Measurements from ENCODE around the gene SYNE1.
"Not testable (repeated sequence)": the region's sequence is repeated elsewhere in the genome, so short reads cannot be mapped to it uniquely, and the experiment has no call there.

SYNE1 gene

GRCh38 chr6:152098683-152099082, 538.5 kb downstream of the SYNE1 start:
- no peak for DNase-seq (ENCODE audit: low read depth)

- no peak for DNase-seq (ENCODE audit: low read depth)
These were observed 540.2 kb downstream of the SYNE1 start for GRCh38 chr6:152096863-152097496.

GRCh38 chr6:152094992-152095592, 542.1 kb downstream of the SYNE1 start:
- no peak for DNase-seq (ENCODE audit: low read depth)

- no peak for DNase-seq (ENCODE audit: low read depth)
These were observed 542.9 kb downstream of the SYNE1 start for GRCh38 chr6:152094276-152094675.

GRCh38 chr6:152093711-152094110, 543.5 kb downstream of the SYNE1 start:
- no peak for DNase-seq (ENCODE audit: low read depth)

- DNase-seq (ENCODE audit: low read depth), result no peak
These were observed 545.3 kb downstream of the SYNE1 start for GRCh38 chr6:152091851-152092341.

GRCh38 chr6:152091201-152091600, 546.0 kb downstream of the SYNE1 start:
- no peak for DNase-seq (ENCODE audit: low read depth)

GRCh38 chr6:152089992-152090391, 547.2 kb downstream of the SYNE1 start:
- DNase-seq (ENCODE audit: low read depth), result no peak

GRCh38 chr6:152087701-152088100, 549.5 kb downstream of the SYNE1 start:
- DNase-seq (ENCODE audit: low read depth), result no peak

- no peak for DNase-seq (ENCODE audit: low read depth)
These were observed 550.1 kb downstream of the SYNE1 start for GRCh38 chr6:152087096-152087495.

GRCh38 chr6:152086223-152086873, 550.8 kb downstream of the SYNE1 start:
- DNase-seq (ENCODE audit: low read depth), result no peak

- no peak for DNase-seq (ENCODE audit: low read depth)
These were observed 551.7 kb downstream of the SYNE1 start for GRCh38 chr6:152085451-152085921.

- DNase-seq (ENCODE audit: low read depth), result no peak
These were observed 558.4 kb downstream of the SYNE1 start for GRCh38 chr6:152078804-152079203.

- DNase-seq (ENCODE audit: low read depth), result no peak
These were observed 559.2 kb downstream of the SYNE1 start for GRCh38 chr6:152078001-152078400.

- not testable (repeated sequence) for DNase-seq (ENCODE audit: low read depth)
These were observed 560.9 kb downstream of the SYNE1 start for GRCh38 chr6:152076242-152076641.

- DNase-seq (ENCODE audit: low read depth), result no peak
These were observed 565.3 kb downstream of the SYNE1 start for GRCh38 chr6:152071843-152072242.

Data from activated gamma-delta T cell treated with anti-CD3 and anti-CD28 coated beads, Interleukin-2, amount 50 U/mL, for 16 hours (primary cell).